ENCODE data around the gene ZDHHC21. TPM values are rescaled to one million over a fixed set of nuclear protein-coding genes. Genes with fewer than 3 reads are reported as not detected.

Gene ZDHHC21
- total RNA-seq, 1 experiment from 2014 or later = 9.0 TPM

GRCh38 chr9:14597171-14597799 lies 95.9 kb downstream of the ZDHHC21 start:
- peaks cover 6 to 40% (median 19%) of the 10 kb centered on the region in 3 experiments for H3K36me3 Mint-ChIP-seq (ENCODE audit: insufficient read depth in 1 of 3, low read depth in 3 of 3)
- Histone ChIP-seq H2BK5ac (ENCODE audit: insufficient read length, low read length) (no peak overlapping the region), H3K27ac (ENCODE audit: insufficient read length, low read depth, low read length) (no peak overlapping the region), H3K9ac (ENCODE audit: extremely low read depth, insufficient read length, low read length) (no peak overlapping the region), H3K14ac (ENCODE audit: insufficient read depth, low read length) (no peak overlapping the region), H3K79me2 (ENCODE audit: insufficient read depth, low read length) (no peaks in the 10 kb centered on the region), H3K9me3 (ENCODE audit: control insufficient read depth, low read depth, low read length) (no peaks in the 10 kb centered on the region), H3K4me1 (ENCODE audit: insufficient read depth, low read length) (no peaks in the 10 kb centered on the region), H3K56ac (ENCODE audit: insufficient read length, low read depth, low read length) (no peak overlapping the region), H2BK120ac (ENCODE audit: low read depth, low read length, poor library complexity, severe bottlenecking) (no peak overlapping the region), H3K23ac (ENCODE audit: insufficient read length, low read depth, low read length) (no peak overlapping the region), H4K20me1 (ENCODE audit: control insufficient read depth, insufficient read depth, insufficient read length) (no peaks in the 10 kb centered on the region), H4K5ac (ENCODE audit: insufficient read length, low read depth, low read length) (no peak overlapping the region), H3K18ac (ENCODE audit: insufficient read length, low read depth, low read length) (no peak overlapping the region), H2BK20ac (ENCODE audit: low read depth, low read length, poor library complexity, severe bottlenecking) (no peak overlapping the region), H3T11ph (ENCODE audit: low read length) (no peak overlapping the region), H3K27me3 (ENCODE audit: insufficient read depth, low read length) (no peaks in the 10 kb centered on the region), H2BK12ac (ENCODE audit: insufficient read length, low read depth, low read length) (no peak overlapping the region), H2AK5ac (ENCODE audit: insufficient read length, low read length) (no peak overlapping the region), H2BK15ac (ENCODE audit: low read depth, low read length) (no peak overlapping the region), H3K4ac (ENCODE audit: low read depth, low read length) (no peak overlapping the region), H2AFZ (ENCODE audit: low read length) (no peak overlapping the region), H4K91ac (ENCODE audit: insufficient read length, low read depth, low read length) (no peak overlapping the region), H3K4me2 (ENCODE audit: insufficient read depth, insufficient read length, low read length) (no peak overlapping the region), H4K8ac (replicated peaks; ENCODE audit: insufficient read length, low read depth, low read length) (no peak overlapping the region), H3K23me2 (ENCODE audit: insufficient read length, low read depth, low read length, poor library complexity, severe bottlenecking) (no peaks in the 10 kb centered on the region), H3K79me1 (ENCODE audit: insufficient read depth, low read depth, low read length, poor library complexity, severe bottlenecking) (no peaks in the 10 kb centered on the region)
- no peak overlapping the region for H3K4me3 Mint-ChIP-seq
- no peak for TF ChIP-seq CTCF (conservative IDR thresholded peaks at IDR 0.05)
- H3K9me3 Mint-ChIP-seq = peaks cover 20 to 21% of the 10 kb centered on the region in 2 experiments; a peak in 4 of 5 replicates
- H3K27ac Mint-ChIP-seq = no peak overlapping the region
- H3K4me1 Mint-ChIP-seq = no peaks in the 10 kb centered on the region
- H3K27me3 Mint-ChIP-seq (ENCODE audit: low read depth) = no peaks in the 10 kb centered on the region
- no CpG with 5 or more reads among the region's 7 CpGs for WGBS (ENCODE audit: extremely low coverage, insufficient read length, low lambda C conversion rate)
- no peak for DNase-seq
